GM23338 (cell line): Measurements from ENCODE around the gene TRAPPC12. TPM values are rescaled to one million over a fixed set of nuclear protein-coding genes. Genes with fewer than 3 reads are reported as not detected.

Experiments
- ATAC-seq: fragments of 200-7000 bp; cut with Tn5 transposase; 3 replicates; pipeline ENCODE4 v1.9.1; 2020
- DNase-seq: peaks from one replicate; pipeline ENCODE4 v3.0.0-alpha.2; 2015; ENCODE audit warnings: low spot score
- H2AFZ ChIP-seq: fragments of 200-600 bp; sonication (generic); 2 replicates; pipeline ENCODE4 v1.8.0; 2016; ENCODE audit warnings: antibody characterized with exemption, mild to moderate bottlenecking, moderate library complexity
- H3F3A ChIP-seq: fragments of 200-600 bp; sonication (generic); replicated peaks from 2 replicates; pipeline ENCODE4 v1.8.0; 2017; ENCODE audit warnings: antibody characterized with exemption, mixed run types, low read depth
- H3K27ac ChIP-seq: fragments of 200-600 bp; sonication (generic); 2 replicates; pipeline ENCODE4 v1.6.1; 2016; ENCODE audit warnings: low read depth
- H3K27me3 ChIP-seq: fragments of 200-600 bp; sonication (generic); 2 replicates; pipeline ENCODE4 v1.8.0; 2016; ENCODE audit warnings: mild to moderate bottlenecking, mixed run types, moderate library complexity; ENCODE audit not compliant: insufficient read depth
- H3K36me3 ChIP-seq: fragments of 200-600 bp; sonication (generic); 2 replicates; pipeline ENCODE4 v1.8.0; 2016; ENCODE audit warnings: mild to moderate bottlenecking; ENCODE audit not compliant: insufficient read depth
- H3K4me1 ChIP-seq: fragments of 200-600 bp; sonication (generic); 2 replicates; pipeline ENCODE4 v1.8.0; 2016; ENCODE audit warnings: mild to moderate bottlenecking, moderate library complexity; ENCODE audit not compliant: insufficient read depth
- H3K4me2 ChIP-seq: fragments of 200-600 bp; sonication (generic); 2 replicates; pipeline ENCODE4 v1.7.1; 2017; ENCODE audit warnings: mixed run types
- H3K4me3 ChIP-seq: fragments of 200-600 bp; sonication (generic); 2 replicates; pipeline ENCODE4 v1.6.1; 2016; ENCODE audit warnings: mixed run types
- H3K79me2 ChIP-seq: fragments of 200-600 bp; sonication (generic); replicated peaks from 2 replicates; pipeline ENCODE4 v1.8.0; 2017; ENCODE audit warnings: mild to moderate bottlenecking; ENCODE audit not compliant: insufficient read depth
- H3K9me2 ChIP-seq: fragments of 200-600 bp; sonication (generic); 2 replicates; pipeline ENCODE4 v1.8.0; 2017; ENCODE audit not compliant: insufficient read depth
- H4K20me1 ChIP-seq: fragments of 200-600 bp; sonication (generic); replicated peaks from 2 replicates; pipeline ENCODE4 v1.8.0; 2017; ENCODE audit warnings: mild to moderate bottlenecking; ENCODE audit not compliant: insufficient read depth
- H3K27ac Mint-ChIP-seq: 2 replicates; pipeline ENCODE4 v1.8.0; 2020; ENCODE audit warnings: inconsistent platforms, mild to moderate bottlenecking, moderate library complexity, mixed read lengths
- H3K27me3 Mint-ChIP-seq: 3 replicates; pipeline ENCODE4 v1.8.0; 2022; ENCODE audit warnings: low read depth, mild to moderate bottlenecking, moderate library complexity, mixed read lengths, inconsistent platforms; ENCODE audit not compliant: insufficient read depth, poor library complexity
- H3K36me3 Mint-ChIP-seq: 3 replicates; pipeline ENCODE4 v1.8.0; 2021; ENCODE audit warnings: low read depth, mild to moderate bottlenecking, inconsistent platforms, moderate library complexity, mixed read lengths
- H3K4me1 Mint-ChIP-seq: 3 replicates; pipeline ENCODE4 v1.8.0; 2020; ENCODE audit warnings: mild to moderate bottlenecking, inconsistent platforms, mixed read lengths
- H3K4me3 Mint-ChIP-seq: 3 replicates; pipeline ENCODE4 v1.8.0; 2021; ENCODE audit warnings: moderate library complexity, mild to moderate bottlenecking, inconsistent platforms, mixed read lengths
- H3K9me3 Mint-ChIP-seq: 3 replicates; pipeline ENCODE4 v1.8.0; 2020; ENCODE audit warnings: moderate library complexity, mild to moderate bottlenecking, inconsistent platforms, mixed read lengths
- CREB1 ChIP-seq: fragments of 250-450 bp; sonication (Bioruptor Pico); IDR thresholded peaks from 2 replicates; pipeline ENCODE4 v1.5.0; 2020; ENCODE audit warnings: low read depth, mild to moderate bottlenecking, moderate library complexity
- CTCF ChIP-seq, 2 experiments: fragments of 200-600 bp in 1 of 2; sonication (generic) in 1 of 2; conservative IDR thresholded peaks; 2 replicates each; pipeline versions ENCODE4 v1.5.1 to v1.6.1; 2016 to 2017; ENCODE audit warnings: antibody characterized with exemption in 2 of 2, low read depth in 2 of 2, mild to moderate bottlenecking in 2 of 2, moderate library complexity in 1 of 2
- ETS1 ChIP-seq: IDR thresholded peaks from 2 replicates; pipeline ENCODE4 v1.6.1; 2016; ENCODE audit warnings: antibody characterized with exemption
- EZH2 ChIP-seq: fragments of 200-600 bp; sonication (generic); IDR thresholded peaks from one replicate; pipeline ENCODE4 v1.8.0; 2017; ENCODE audit warnings: antibody characterized with exemption, mild to moderate bottlenecking, low read depth; ENCODE audit not compliant: unreplicated experiment
- EZH2phosphoT487 ChIP-seq: fragments of 200-600 bp; sonication (generic); IDR thresholded peaks from one replicate; pipeline ENCODE4 v1.8.1; 2018; ENCODE audit warnings: antibody characterized with exemption; ENCODE audit not compliant: unreplicated experiment
- JUNB ChIP-seq: IDR thresholded peaks from one replicate; pipeline ENCODE4 v1.6.1; 2016; ENCODE audit warnings: antibody characterized with exemption; ENCODE audit not compliant: unreplicated experiment
- NANOG ChIP-seq: IDR thresholded peaks from 2 replicates; pipeline ENCODE4 v1.6.1; 2016; ENCODE audit warnings: antibody characterized with exemption, borderline replicate concordance
- POLR2AphosphoS5 ChIP-seq: IDR thresholded peaks from 2 replicates; pipeline ENCODE4 v1.6.1; 2016; ENCODE audit warnings: antibody characterized with exemption, low read depth
- REST ChIP-seq: IDR thresholded peaks from one replicate; pipeline ENCODE4 v1.6.1; 2018; ENCODE audit warnings: antibody characterized with exemption; ENCODE audit not compliant: unreplicated experiment
- STAT1 ChIP-seq: IDR thresholded peaks from one replicate; pipeline ENCODE4 v1.6.1; 2016; ENCODE audit warnings: antibody characterized with exemption; ENCODE audit not compliant: unreplicated experiment
- ZNF114 ChIP-seq: fragments of 250-450 bp; sonication (Bioruptor Pico); IDR thresholded peaks from 2 replicates; pipeline ENCODE4 v1.5.0; 2020; ENCODE audit warnings: mild to moderate bottlenecking, moderate library complexity
- ZNF331 ChIP-seq: fragments of 250-450 bp; sonication (Bioruptor Pico); IDR thresholded peaks from 2 replicates; pipeline ENCODE4 v1.5.0; 2020; ENCODE audit warnings: low read depth, mild to moderate bottlenecking, moderate library complexity
- ZNF462 ChIP-seq: fragments of 250-450 bp; sonication (Bioruptor Pico); IDR thresholded peaks from 2 replicates; pipeline ENCODE4 v1.5.0; 2020; ENCODE audit warnings: mild to moderate bottlenecking, moderate library complexity
- polyA plus RNA-seq: library from polyadenylated mRNA; unstranded; fragments of >200 nt; fragmentation: Nextera tagmentation; extraction: Ambion mirVana; gene quantifications from 2 replicates; pipeline ENCODE4 v1.2.1, GENCODE V29; 2016
- total RNA-seq: library from RNA; depleted of rRNA; stranded (reverse); fragments of >200 nt; shearing (Covaris generic); gene quantifications from 2 replicates; pipeline ENCODE4 v1.2.3, GENCODE V29; 2014

Gene TRAPPC12
- total and polyA plus RNA-seq, 2 experiments from 2014 or later: 48.9 to 57.7 TPM

GRCh38 chr2:3386448-3386958, 7.0 kb downstream of the TRAPPC12 start:
- no peak for ATAC-seq
- Mint-ChIP-seq H3K27ac (no peak overlapping the region), H3K9me3 (no peaks in the 10 kb centered on the region)

More at GRCh38 chr2:3386448-3386958, 7.0 kb downstream of the TRAPPC12 start:
- Histone ChIP-seq H3K4me2 (no peak overlapping the region), H3K27me3 (no peaks in the 10 kb centered on the region), H3K9me2 (no peaks in the 10 kb centered on the region), H3K4me1 (no peaks in the 10 kb centered on the region), H3K4me3 (no peak overlapping the region), H3K79me2 (peaks cover 55% of the 10 kb centered on the region), H3F3A (no peaks in the 10 kb centered on the region), H2AFZ (no peak overlapping the region), H4K20me1 (peaks cover 16% of the 10 kb centered on the region; the same call in 1 of the 2 replicates), H3K27ac (no peak overlapping the region), H3K36me3 (peaks cover 29% of the 10 kb centered on the region)
- Mint-ChIP-seq H3K36me3 (peaks cover 30% of the 10 kb centered on the region), H3K27me3 (peaks cover 3% of the 10 kb centered on the region), H3K4me3 (no peak overlapping the region), H3K4me1 (no peaks in the 10 kb centered on the region)
- no peak for DNase-seq
- TF ChIP-seq CTCF (conservative IDR thresholded peaks at IDR 0.05; ENCODE audit: low read depth in 2 of 2): no peak
- TF ChIP-seq ZNF462 (CRISPR knock-in tag): no peak
- no peak for TF ChIP-seq ETS1
- no peak for TF ChIP-seq ZNF114 (CRISPR knock-in tag)
- TF ChIP-seq ZNF331 (CRISPR knock-in tag): no peak
- TF ChIP-seq STAT1: no peak
- no peak for TF ChIP-seq POLR2AphosphoS5
- no peak for TF ChIP-seq REST
- TF ChIP-seq NANOG: no peak
- no peak for TF ChIP-seq EZH2phosphoT487
- no peak for TF ChIP-seq CREB1
- no peak for TF ChIP-seq JUNB
- TF ChIP-seq EZH2: no peak
